Loucy (cell line): Measurements from ENCODE around the gene MBOAT7.

Experiments
- H2AFZ ChIP-seq: fragments of 200-600 bp; sonication (generic); 2 replicates; pipeline ENCODE4 v1.6.0; 2016; ENCODE audit warnings: antibody characterized with exemption, mild to moderate bottlenecking, low read length, moderate library complexity
- H3F3A ChIP-seq: fragments of 200-600 bp; 2 replicates; pipeline ENCODE4 v1.6.0; 2016; ENCODE audit warnings: antibody characterized with exemption, low read depth, mild to moderate bottlenecking
- H3K27me3 ChIP-seq: fragments of 200-600 bp; sonication (generic); 2 replicates; pipeline ENCODE4 v1.6.1; 2014; ENCODE audit warnings: low read length, mild to moderate bottlenecking; ENCODE audit not compliant: insufficient read depth, poor library complexity, severe bottlenecking
- H3K36me3 ChIP-seq: fragments of 200-600 bp; sonication (generic); 2 replicates; pipeline ENCODE4 v1.6.1; 2016; ENCODE audit warnings: low read length; ENCODE audit not compliant: insufficient read depth
- H3K4me1 ChIP-seq: fragments of 200-600 bp; sonication (generic); 2 replicates; pipeline ENCODE4 v1.5.1; 2014; ENCODE audit warnings: low read length, mild to moderate bottlenecking; ENCODE audit not compliant: insufficient read depth, poor library complexity, severe bottlenecking
- H3K4me2 ChIP-seq: fragments of 200-600 bp; sonication (generic); 2 replicates; pipeline ENCODE4 v1.6.0; 2014; ENCODE audit warnings: antibody characterized with exemption, low read length, low read depth, mild to moderate bottlenecking; ENCODE audit not compliant: poor library complexity, severe bottlenecking
- H3K4me3 ChIP-seq: fragments of 200-600 bp; sonication (generic); 2 replicates; pipeline ENCODE4 v1.5.1; 2014; ENCODE audit warnings: low read length, mild to moderate bottlenecking, mixed read lengths; ENCODE audit not compliant: poor library complexity, severe bottlenecking
- H3K79me2 ChIP-seq: fragments of 200-600 bp; sonication (generic); 2 replicates; pipeline ENCODE4 v1.6.1; 2014; ENCODE audit warnings: low read length; ENCODE audit not compliant: insufficient read depth
- H3K9ac ChIP-seq: fragments of 200-600 bp; sonication (generic); 2 replicates; pipeline ENCODE4 v1.6.0; 2014; ENCODE audit warnings: mild to moderate bottlenecking, low read depth, low read length, moderate library complexity; ENCODE audit not compliant: poor library complexity, severe bottlenecking
- H3K9me2 ChIP-seq: fragments of 200-600 bp; sonication (generic); replicated peaks from 2 replicates; pipeline ENCODE4 v1.6.1; 2016; ENCODE audit warnings: low read depth, low read length, mixed read lengths
- H3K9me3 ChIP-seq: fragments of 200-600 bp; sonication (generic); 2 replicates; pipeline ENCODE4 v1.6.1; 2014; ENCODE audit warnings: mild to moderate bottlenecking, antibody characterized with exemption, low read length, low read depth; ENCODE audit not compliant: insufficient read depth
- H4K20me1 ChIP-seq: fragments of 200-600 bp; sonication (generic); 2 replicates; pipeline ENCODE4 v1.6.0; 2014; ENCODE audit warnings: antibody characterized with exemption, low read length, mild to moderate bottlenecking; ENCODE audit not compliant: insufficient read depth, poor library complexity, severe bottlenecking
- CTCF ChIP-seq: fragments of 200-600 bp; sonication (generic); conservative IDR thresholded peaks from 2 replicates; pipeline ENCODE4 v1.5.1; 2014; ENCODE audit warnings: mild to moderate bottlenecking, antibody characterized with exemption, low read length
- EZH2phosphoT487 ChIP-seq: fragments of 200-600 bp; IDR thresholded peaks from 2 replicates; pipeline ENCODE4 v1.6.1; 2018; ENCODE audit warnings: antibody characterized with exemption, mild to moderate bottlenecking, moderate library complexity, borderline replicate concordance

Gene MBOAT7

GRCh38 chr19:54136086-54136863 is 53.1 kb downstream of the MBOAT7 start:
- TF ChIP-seq CTCF (no peak), EZH2phosphoT487 (no peak)
- H3K36me3 ChIP-seq, result no peaks in the 10 kb centered on the region
- H3K4me2 ChIP-seq, result peak overlapping the region; percentile 96
- peaks cover 36% of the 10 kb centered on the region for H4K20me1 ChIP-seq
- peak overlapping the region; percentile 76 for H3K4me3 ChIP-seq
- H3K9me2 ChIP-seq, result no peaks in the 10 kb centered on the region
- peak overlapping the region; percentile 64 for H3K9ac ChIP-seq
- H3K79me2 ChIP-seq, result peaks cover 37% of the 10 kb centered on the region
- peaks cover 5% of the 10 kb centered on the region for H3K27me3 ChIP-seq
- H3K4me1 ChIP-seq, result peaks cover 37% of the 10 kb centered on the region
- H3K9me3 ChIP-seq, result no peaks in the 10 kb centered on the region
- H3F3A ChIP-seq, result no peaks in the 10 kb centered on the region
- H2AFZ ChIP-seq, result peak overlapping the region; percentile 95

- H3K9ac ChIP-seq, result no peak overlapping the region
- no peak for TF ChIP-seq CTCF
- TF ChIP-seq EZH2phosphoT487, result no peak
- peaks cover 14% of the 10 kb centered on the region for H4K20me1 ChIP-seq
- H3K36me3 ChIP-seq, result peaks cover 6% of the 10 kb centered on the region; the same call in 1 of the 2 replicates
- H3K4me2 ChIP-seq, result no peak overlapping the region
- peaks cover 15% of the 10 kb centered on the region for H3K79me2 ChIP-seq
- H3K27me3 ChIP-seq, result peaks cover 5% of the 10 kb centered on the region
- no peak overlapping the region for H2AFZ ChIP-seq
- H3K4me1 ChIP-seq, result peaks cover 15% of the 10 kb centered on the region
- H3K9me2 ChIP-seq, result no peaks in the 10 kb centered on the region
- no peaks in the 10 kb centered on the region for H3F3A ChIP-seq
- no peaks in the 10 kb centered on the region for H3K9me3 ChIP-seq
- H3K4me3 ChIP-seq, result no peak overlapping the region
These were observed 55.3 kb downstream of the MBOAT7 start for GRCh38 chr19:54133957-54134590.

- Histone ChIP-seq H3K4me2 (no peak overlapping the region), H3K27me3 (peaks cover 5% of the 10 kb centered on the region), H4K20me1 (peaks cover 8% of the 10 kb centered on the region), H3K9ac (no peak overlapping the region), H3K9me2 (no peaks in the 10 kb centered on the region), H2AFZ (no peak overlapping the region), H3K9me3 (no peaks in the 10 kb centered on the region), H3F3A (no peaks in the 10 kb centered on the region), H3K4me1 (peaks cover 9% of the 10 kb centered on the region), H3K79me2 (peaks cover 8% of the 10 kb centered on the region), H3K4me3 (no peak overlapping the region), H3K36me3 (peaks cover 6% of the 10 kb centered on the region; the same call in 1 of the 2 replicates)
- TF ChIP-seq EZH2phosphoT487 (no peak), CTCF (no peak)
These were observed 55.9 kb downstream of the MBOAT7 start for GRCh38 chr19:54133312-54133956.
